ENCODE results near the gene ATG16L1. TPM values are rescaled to one million over a fixed set of nuclear protein-coding genes. Genes with fewer than 3 reads are reported as not detected.

The ATG16L1 gene
- total and polyA plus RNA-seq, 2 donors (not counting 1 experiment from before 2014, with no cell fraction given), result 23.7 to 33.7 TPM

GRCh38 chr2:233339427-233339826 lies 88.0 kb downstream of the ATG16L1 start:
- H3K27ac ChIP-seq (ENCODE audit: insufficient read depth, low read length), result no peak overlapping the region
- H3K4me1 ChIP-seq (ENCODE audit: control insufficient read depth, extremely low read depth, insufficient read depth, low read length), result no peaks in the 10 kb centered on the region
- no peak overlapping the region for H3K4me3 ChIP-seq (replicated peaks in 1 of 4; ENCODE audit: control extremely low read depth in 1 of 4, insufficient read depth in 1 of 4, low read depth in 3 of 4, low read length in 4 of 4)
- peaks cover 3% of the 10 kb centered on the region for H3K27me3 ChIP-seq (ENCODE audit: control insufficient read depth, insufficient read depth, low read length)
- no peak overlapping the region for H3K9ac ChIP-seq (ENCODE audit: insufficient read depth, low read length)
- no peaks in the 10 kb centered on the region for H3K36me3 ChIP-seq (ENCODE audit: control insufficient read depth, insufficient read depth, low read length)
- no peak for DNase-seq (ENCODE audit: low read depth in 2 of 2)
- H2AFZ ChIP-seq (ENCODE audit: low read length), result no peak overlapping the region
- H3K79me2 ChIP-seq (ENCODE audit: control insufficient read depth, insufficient read depth, low read length), result no peaks in the 10 kb centered on the region
- H3K9me3 ChIP-seq (ENCODE audit: control insufficient read depth, insufficient read depth, low read depth, low read length), result no peaks in the 10 kb centered on the region
- H4K20me1 ChIP-seq (ENCODE audit: control insufficient read depth, extremely low read depth, insufficient read depth, low read length), result no peaks in the 10 kb centered on the region
- H3K4me2 ChIP-seq (ENCODE audit: extremely low read depth, insufficient read depth, low read length), result no peak overlapping the region
- TF ChIP-seq CTCF (conservative IDR thresholded peaks at IDR 0.05 in 1 of 2, IDR thresholded peaks at IDR 0.05 in 1 of 2; ENCODE audit: low read depth in 1 of 2, low read length in 2 of 2) (no peak), EZH2 (IDR thresholded peaks at IDR 0.05; ENCODE audit: low read length, missing control alignments) (no peak)

GRCh38 chr2:233341296-233341695 lies 89.8 kb downstream of the ATG16L1 start:
- Histone ChIP-seq H3K4me3 (replicated peaks in 1 of 4; ENCODE audit: control extremely low read depth in 1 of 4, insufficient read depth in 1 of 4, low read depth in 3 of 4, low read length in 4 of 4) (no peak overlapping the region), H3K4me1 (ENCODE audit: control insufficient read depth, extremely low read depth, insufficient read depth, low read length) (no peaks in the 10 kb centered on the region), H3K4me2 (ENCODE audit: extremely low read depth, insufficient read depth, low read length) (no peak overlapping the region), H3K9me3 (ENCODE audit: control insufficient read depth, insufficient read depth, low read depth, low read length) (no peaks in the 10 kb centered on the region), H3K27ac (ENCODE audit: insufficient read depth, low read length) (no peak overlapping the region), H4K20me1 (ENCODE audit: control insufficient read depth, extremely low read depth, insufficient read depth, low read length) (no peaks in the 10 kb centered on the region), H3K27me3 (ENCODE audit: control insufficient read depth, insufficient read depth, low read length) (peaks cover 3% of the 10 kb centered on the region), H2AFZ (ENCODE audit: low read length) (no peak overlapping the region), H3K79me2 (ENCODE audit: control insufficient read depth, insufficient read depth, low read length) (no peaks in the 10 kb centered on the region), H3K9ac (ENCODE audit: insufficient read depth, low read length) (no peak overlapping the region), H3K36me3 (ENCODE audit: control insufficient read depth, insufficient read depth, low read length) (no peaks in the 10 kb centered on the region)
- TF ChIP-seq CTCF (conservative IDR thresholded peaks at IDR 0.05 in 1 of 2, IDR thresholded peaks at IDR 0.05 in 1 of 2; ENCODE audit: low read depth in 1 of 2, low read length in 2 of 2) (no peak), EZH2 (IDR thresholded peaks at IDR 0.05; ENCODE audit: low read length, missing control alignments) (no peak)
- no peak for DNase-seq (ENCODE audit: low read depth in 2 of 2)

- Histone ChIP-seq H3K36me3 (ENCODE audit: control insufficient read depth, insufficient read depth, low read length) (no peaks in the 10 kb centered on the region), H3K27ac (ENCODE audit: insufficient read depth, low read length) (no peak overlapping the region), H3K9ac (ENCODE audit: insufficient read depth, low read length) (no peak overlapping the region), H3K4me1 (ENCODE audit: control insufficient read depth, extremely low read depth, insufficient read depth, low read length) (no peaks in the 10 kb centered on the region), H3K4me2 (ENCODE audit: extremely low read depth, insufficient read depth, low read length) (no peak overlapping the region), H3K9me3 (ENCODE audit: control insufficient read depth, insufficient read depth, low read depth, low read length) (no peaks in the 10 kb centered on the region), H3K4me3 (replicated peaks in 1 of 4; ENCODE audit: control extremely low read depth in 1 of 4, insufficient read depth in 1 of 4, low read depth in 3 of 4, low read length in 4 of 4) (no peak overlapping the region), H3K79me2 (ENCODE audit: control insufficient read depth, insufficient read depth, low read length) (no peaks in the 10 kb centered on the region), H4K20me1 (ENCODE audit: control insufficient read depth, extremely low read depth, insufficient read depth, low read length) (no peaks in the 10 kb centered on the region), H2AFZ (ENCODE audit: low read length) (no peak overlapping the region), H3K27me3 (ENCODE audit: control insufficient read depth, insufficient read depth, low read length) (peaks cover 5% of the 10 kb centered on the region)
- no peak for TF ChIP-seq EZH2 (IDR thresholded peaks at IDR 0.05; ENCODE audit: low read length, missing control alignments)
- no peak for TF ChIP-seq CTCF (conservative IDR thresholded peaks at IDR 0.05 in 1 of 2, IDR thresholded peaks at IDR 0.05 in 1 of 2; ENCODE audit: low read depth in 1 of 2, low read length in 2 of 2)
- no peak for DNase-seq (ENCODE audit: low read depth in 2 of 2)
Observed at GRCh38 chr2:233342301-233342700, 90.8 kb downstream of the ATG16L1 start.

All from fibroblast of lung (primary cell).